Measurements from ENCODE around the gene NR2F1-AS1.

Gene NR2F1-AS1

GRCh38 chr5:93381057-93381456, 200.0 kb downstream of the NR2F1-AS1 start:
- Mint-ChIP-seq H3K36me3 (no peaks in the 10 kb centered on the region), H3K4me3 (no peak overlapping the region), H3K27ac (no peak overlapping the region), H3K9me3 (no peaks in the 10 kb centered on the region), H3K4me1 (no peaks in the 10 kb centered on the region), H3K27me3 (no peaks in the 10 kb centered on the region)
- no peak for DNase-seq
- CTCF ChIA-PET: no interaction called here

- Mint-ChIP-seq H3K4me1 (no peaks in the 10 kb centered on the region), H3K4me3 (no peak overlapping the region)
These were observed 202.9 kb downstream of the NR2F1-AS1 start for GRCh38 chr5:93378073-93378472.

GRCh38 chr5:93371893-93372292, 209.1 kb downstream of the NR2F1-AS1 start:
- Mint-ChIP-seq H3K27ac (no peak overlapping the region), H3K4me1 (no peaks in the 10 kb centered on the region), H3K4me3 (no peak overlapping the region), H3K9me3 (peaks cover 2% of the 10 kb centered on the region), H3K27me3 (no peaks in the 10 kb centered on the region), H3K36me3 (no peaks in the 10 kb centered on the region)
- CTCF ChIA-PET: no interaction called here
- DNase-seq: no peak

More at GRCh38 chr5:93378073-93378472, 202.9 kb downstream of the NR2F1-AS1 start:
- CTCF ChIA-PET: no interaction called here
- Mint-ChIP-seq H3K27ac (no peak overlapping the region), H3K27me3 (no peaks in the 10 kb centered on the region), H3K36me3 (no peaks in the 10 kb centered on the region), H3K9me3 (no peaks in the 10 kb centered on the region)
- no peak for DNase-seq

GRCh38 chr5:93364378-93364777, 216.6 kb downstream of the NR2F1-AS1 start:
- no peaks in the 10 kb centered on the region for H3K9me3 Mint-ChIP-seq
- CTCF ChIA-PET: no interaction called here
- H3K27me3 Mint-ChIP-seq: no peaks in the 10 kb centered on the region
- H3K36me3 Mint-ChIP-seq: no peaks in the 10 kb centered on the region
- H3K4me3 Mint-ChIP-seq: no peak overlapping the region
- H3K27ac Mint-ChIP-seq: no peak overlapping the region
- no peak for DNase-seq
- no peaks in the 10 kb centered on the region for H3K4me1 Mint-ChIP-seq

- CTCF ChIA-PET: no interaction called here
- no peaks in the 10 kb centered on the region for H3K36me3 Mint-ChIP-seq
These were observed 220.5 kb downstream of the NR2F1-AS1 start for GRCh38 chr5:93360436-93361088.

GRCh38 chr5:93359960-93360305, 221.1 kb downstream of the NR2F1-AS1 start:
- Mint-ChIP-seq H3K9me3 (no peaks in the 10 kb centered on the region), H3K27me3 (no peaks in the 10 kb centered on the region), H3K36me3 (no peaks in the 10 kb centered on the region), H3K4me1 (no peaks in the 10 kb centered on the region), H3K4me3 (no peak overlapping the region), H3K27ac (no peak overlapping the region)
- CTCF ChIA-PET: no interaction called here
- no peak for DNase-seq

More at GRCh38 chr5:93360436-93361088, 220.5 kb downstream of the NR2F1-AS1 start:
- Mint-ChIP-seq H3K27ac (no peak overlapping the region), H3K4me1 (no peaks in the 10 kb centered on the region), H3K9me3 (no peaks in the 10 kb centered on the region), H3K27me3 (no peaks in the 10 kb centered on the region), H3K4me3 (no peak overlapping the region)
- DNase-seq: no peak
